NCI-H1694 (cell line): ENCODE measurements around the gene ANKS1B.

Source experiments
- DNase-seq: peaks from one replicate; lab custom pipeline; 2025; lab: John Stamatoyannopoulos, UW

Gene ANKS1B

GRCh38 chr12:99192489-99192888 is 792.2 kb downstream of the ANKS1B start:
- no peak for DNase-seq

GRCh38 chr12:99176871-99177270 is 807.9 kb downstream of the ANKS1B start:
- no peak for DNase-seq

GRCh38 chr12:99170461-99170860 is 814.3 kb downstream of the ANKS1B start:
- DNase-seq = no peak

- DNase-seq = no peak
Observed at GRCh38 chr12:99170037-99170436, 814.7 kb downstream of the ANKS1B start.

- no peak for DNase-seq
Observed at GRCh38 chr12:99157946-99158345, 826.8 kb downstream of the ANKS1B start.

GRCh38 chr12:99154983-99155336 is 829.8 kb downstream of the ANKS1B start:
- no peak for DNase-seq

GRCh38 chr12:99154216-99154982 is 830.3 kb downstream of the ANKS1B start:
- DNase-seq = no peak

GRCh38 chr12:99153293-99153692 is 831.4 kb downstream of the ANKS1B start:
- no peak for DNase-seq

GRCh38 chr12:99152337-99152736 is 832.4 kb downstream of the ANKS1B start:
- no peak for DNase-seq

GRCh38 chr12:99151744-99152143 is 833.0 kb downstream of the ANKS1B start:
- DNase-seq = no peak

- no peak for DNase-seq
Observed at GRCh38 chr12:99147130-99147529, 837.6 kb downstream of the ANKS1B start.

GRCh38 chr12:99146730-99147129 is 838.0 kb downstream of the ANKS1B start:
- DNase-seq = no peak

GRCh38 chr12:99146185-99146584 is 838.6 kb downstream of the ANKS1B start:
- no peak for DNase-seq

GRCh38 chr12:99142651-99143050 is 842.1 kb downstream of the ANKS1B start:
- no peak for DNase-seq

GRCh38 chr12:99140017-99140720 is 844.6 kb downstream of the ANKS1B start:
- DNase-seq = no peak

GRCh38 chr12:99138393-99138792 is 846.3 kb downstream of the ANKS1B start:
- no peak for DNase-seq

GRCh38 chr12:99137124-99137855 is 847.4 kb downstream of the ANKS1B start:
- DNase-seq = no peak

- no peak for DNase-seq
Observed at GRCh38 chr12:99136516-99136915, 848.2 kb downstream of the ANKS1B start.

GRCh38 chr12:99135376-99135775 is 849.4 kb downstream of the ANKS1B start:
- DNase-seq = no peak

- DNase-seq = no peak
Observed at GRCh38 chr12:99133401-99133800, 851.3 kb downstream of the ANKS1B start.

- no peak for DNase-seq
Observed at GRCh38 chr12:99131751-99132199, 853.0 kb downstream of the ANKS1B start.

GRCh38 chr12:99130808-99131553 is 853.8 kb downstream of the ANKS1B start:
- DNase-seq = no peak
